Activated CD4-positive, alpha-beta T cell treated with anti-CD3 and anti-CD28 coated beads, Interleukin-2, Interleukin-4, amounts not matched to agents 100 ng/mL and 50 ng/mL, durations not matched to agents 16 hours and 8 hours (primary cell): ENCODE data around the gene MYRIP.
"Not testable (repeated sequence)": the region's sequence is repeated elsewhere in the genome, so short reads cannot be mapped to it uniquely, and the experiment has no call there.

ENCODE experiments used
- DNase-seq: peaks from one replicate; pipeline ENCODE4 v3.0.0-alpha.2; 2020; ENCODE audit warnings: low spot score

MYRIP gene

DNA sequence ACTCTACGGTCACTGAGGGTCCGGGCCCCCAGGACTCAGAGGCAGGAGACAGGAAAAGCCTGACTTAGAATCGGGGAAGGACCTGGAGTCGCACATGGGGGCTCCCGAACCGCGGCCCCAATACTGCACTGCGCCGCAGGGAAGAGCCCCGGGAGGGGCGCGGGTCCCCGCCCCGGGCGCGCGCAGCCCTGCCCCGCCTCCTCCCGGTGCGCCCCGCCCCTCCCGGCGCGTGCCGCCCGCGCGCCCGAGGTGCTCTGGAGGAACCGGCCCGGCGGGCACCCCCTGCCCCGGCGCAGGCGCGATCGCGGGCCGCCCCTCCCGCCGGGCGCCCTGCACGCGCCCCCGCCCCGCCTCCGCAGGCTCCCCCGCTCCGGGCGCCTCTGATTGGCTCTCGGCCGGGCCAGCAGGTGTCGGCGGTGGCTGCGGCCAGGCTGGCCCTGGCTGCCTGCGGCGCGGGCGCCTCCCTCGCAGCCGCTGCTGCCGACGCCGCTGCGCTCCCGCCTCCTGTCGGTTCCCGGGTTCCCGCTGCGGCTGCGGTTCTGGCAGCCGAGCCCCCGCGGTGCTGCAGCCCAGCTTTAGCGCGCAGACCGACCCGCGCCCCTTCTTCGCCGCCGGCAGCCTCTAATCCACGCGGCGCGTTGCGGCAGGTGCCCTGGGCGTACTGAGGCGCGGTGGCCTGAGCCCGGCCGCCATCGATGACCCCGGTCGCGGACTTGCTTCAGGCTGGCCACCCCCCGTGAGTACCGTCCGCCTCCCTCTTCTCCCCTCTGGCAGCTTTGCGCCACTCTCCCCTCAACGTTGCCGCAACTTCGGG lies at the start of gene MYRIP:
TSS of gene MYRIP (plus strand) at position 429 of the 814 bp plus-strand sequence. CDS start 91,208 bp downstream, outside the sequence.
- no peak for DNase-seq

DNA sequence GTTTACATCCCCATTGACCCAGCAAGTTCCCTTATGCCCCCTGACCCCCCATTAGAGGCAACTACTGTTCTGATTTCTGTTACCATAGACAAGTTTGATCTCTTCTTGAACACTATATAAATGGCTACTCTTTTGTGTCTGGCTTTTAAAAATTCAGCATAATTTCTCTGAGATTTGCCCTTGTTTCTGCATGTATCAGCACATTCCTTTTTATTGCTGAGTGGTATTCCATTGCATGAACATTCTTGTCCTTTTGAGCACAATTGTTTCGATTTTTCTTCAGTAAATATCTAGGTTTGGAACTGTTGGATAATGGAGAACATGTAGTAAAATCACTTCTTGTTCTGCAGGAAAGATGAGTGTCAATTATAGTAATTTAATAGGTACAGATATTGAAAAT lies 49.1 kb upstream of the MYRIP start:
- DNase-seq, result no peak

- DNase-seq, result no peak
These were observed 46.8 kb upstream of the MYRIP start for GRCh38 chr3:39762537-39763070.

- no peak for DNase-seq
These were observed 46.0 kb upstream of the MYRIP start for GRCh38 chr3:39763390-39763789.

DNA sequence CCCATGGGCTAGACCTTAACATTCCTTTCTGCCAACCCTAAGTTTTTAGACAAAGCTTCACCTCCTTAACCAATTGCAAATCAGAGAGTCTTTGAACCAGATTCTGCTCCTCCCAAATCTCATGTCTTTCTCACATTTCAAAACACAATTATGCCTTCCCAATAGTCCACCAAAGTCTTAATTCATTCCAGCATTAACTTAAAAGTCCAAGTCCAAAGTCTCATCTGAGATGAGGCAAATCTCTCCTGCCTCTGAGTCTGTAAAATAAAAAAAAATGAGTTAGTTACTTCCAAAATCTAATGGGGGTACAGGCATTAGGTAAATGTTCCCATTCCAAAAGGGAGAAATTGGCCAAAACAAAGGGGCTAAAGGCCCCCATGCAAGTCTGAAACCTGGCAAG lies 43.8 kb upstream of the MYRIP start:
- no peak for DNase-seq

- DNase-seq, result no peak
These were observed 43.0 kb upstream of the MYRIP start for GRCh38 chr3:39766433-39766832.

DNA sequence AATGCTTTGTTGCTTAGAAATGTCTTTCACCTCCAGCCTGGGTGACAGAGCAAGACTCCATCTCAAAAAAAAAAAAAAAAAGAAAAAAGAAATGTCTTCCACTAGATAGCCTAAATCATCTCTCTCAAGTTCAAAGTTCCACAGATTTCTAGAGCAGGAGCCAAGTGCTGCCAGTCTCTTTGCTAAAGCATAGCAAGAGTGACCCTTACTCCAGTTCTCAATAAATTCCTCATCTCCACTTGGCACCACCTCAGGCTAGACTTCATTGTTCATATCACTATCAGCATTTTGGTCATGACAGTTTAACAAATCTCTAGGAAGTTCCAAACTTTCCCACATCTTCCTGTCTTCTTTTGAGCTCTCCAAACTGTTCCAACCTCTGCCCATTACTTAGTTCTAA lies 42.5 kb upstream of the MYRIP start:
- not testable (repeated sequence) for DNase-seq

- not testable (repeated sequence) for DNase-seq
These were observed 31.2 kb upstream of the MYRIP start for GRCh38 chr3:39778168-39778567.

DNA sequence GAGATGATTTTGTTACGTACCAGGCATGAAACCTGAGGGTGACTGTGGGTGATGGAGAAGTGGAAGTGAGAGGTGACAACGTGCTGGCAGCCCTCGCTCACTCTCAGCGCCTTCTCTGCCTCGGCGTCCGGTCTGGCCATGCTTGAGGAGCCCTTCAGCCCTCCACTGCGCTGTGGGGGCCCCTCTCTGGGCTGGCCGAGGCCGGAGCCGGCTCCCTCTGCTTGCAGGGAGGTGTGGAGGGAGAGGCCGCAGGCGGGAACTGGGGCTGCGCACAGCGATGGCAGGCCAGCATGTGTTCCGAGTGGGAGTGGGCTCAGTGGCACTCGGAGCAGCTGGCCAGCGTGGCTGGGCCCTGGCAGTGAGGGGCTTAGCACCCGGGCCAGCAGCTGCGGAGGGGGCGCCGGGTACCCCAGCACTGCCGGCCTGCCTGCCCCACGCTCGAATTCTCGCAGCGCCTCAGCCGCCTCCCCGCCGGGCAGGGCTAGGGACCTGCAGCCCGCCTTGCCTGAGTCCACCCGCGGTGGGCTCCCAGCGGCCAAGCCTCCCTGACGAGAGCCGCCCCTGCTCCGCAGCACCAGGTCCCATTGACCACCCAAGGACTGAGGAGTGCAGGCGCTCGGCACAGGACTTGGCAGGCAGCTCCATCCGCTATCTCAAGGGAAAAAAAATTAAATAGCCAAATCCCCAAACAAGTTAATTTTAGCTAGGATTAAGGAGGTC lies 29.7 kb upstream of the MYRIP start:
- DNase-seq, result no peak

GRCh38 chr3:39780352-39780751 lies 29.1 kb upstream of the MYRIP start:
- no peak for DNase-seq

GRCh38 chr3:39781025-39781424 lies 28.4 kb upstream of the MYRIP start:
- no peak for DNase-seq

DNA sequence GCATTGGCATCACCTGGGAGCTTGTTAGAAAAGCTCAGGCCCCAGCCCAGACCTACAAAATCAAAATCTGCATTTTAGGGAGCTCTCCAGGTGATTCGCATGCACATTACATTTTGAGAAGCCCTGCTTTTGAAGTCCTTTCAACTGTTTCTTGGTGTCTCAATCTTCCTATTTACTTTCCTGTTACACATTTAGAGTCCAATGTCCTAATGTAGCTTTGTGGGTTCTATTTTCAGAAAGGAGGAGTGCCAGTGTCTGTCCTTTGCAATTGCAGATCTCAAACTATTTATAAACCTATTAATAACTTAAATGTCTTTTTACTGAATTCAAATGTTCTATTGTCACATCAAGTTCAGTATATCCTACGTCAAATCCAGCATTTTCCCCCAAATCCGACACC lies 27.8 kb upstream of the MYRIP start:
- DNase-seq, result no peak

DNA sequence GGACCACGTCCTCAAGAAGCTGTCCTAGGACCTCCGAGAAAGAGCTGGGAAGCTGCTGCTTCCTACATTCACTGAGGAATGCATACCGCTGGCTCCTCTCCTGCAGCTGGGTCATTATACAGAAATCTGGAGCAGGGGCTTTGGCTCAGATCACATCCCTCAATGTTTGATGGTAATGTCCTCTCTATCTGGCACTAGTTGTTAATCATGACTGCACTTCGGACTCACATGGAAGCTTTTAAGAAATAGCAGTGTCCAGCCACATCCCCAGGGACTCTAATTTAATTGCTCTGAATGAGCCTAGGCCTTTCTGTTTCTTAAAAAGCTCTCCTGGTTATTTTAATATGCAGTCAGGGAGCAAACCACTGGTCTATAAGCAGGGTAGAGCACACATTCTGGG lies 25.7 kb upstream of the MYRIP start:
- no peak for DNase-seq

- no peak for DNase-seq
These were observed 24.5 kb upstream of the MYRIP start for GRCh38 chr3:39784922-39785321.

DNA sequence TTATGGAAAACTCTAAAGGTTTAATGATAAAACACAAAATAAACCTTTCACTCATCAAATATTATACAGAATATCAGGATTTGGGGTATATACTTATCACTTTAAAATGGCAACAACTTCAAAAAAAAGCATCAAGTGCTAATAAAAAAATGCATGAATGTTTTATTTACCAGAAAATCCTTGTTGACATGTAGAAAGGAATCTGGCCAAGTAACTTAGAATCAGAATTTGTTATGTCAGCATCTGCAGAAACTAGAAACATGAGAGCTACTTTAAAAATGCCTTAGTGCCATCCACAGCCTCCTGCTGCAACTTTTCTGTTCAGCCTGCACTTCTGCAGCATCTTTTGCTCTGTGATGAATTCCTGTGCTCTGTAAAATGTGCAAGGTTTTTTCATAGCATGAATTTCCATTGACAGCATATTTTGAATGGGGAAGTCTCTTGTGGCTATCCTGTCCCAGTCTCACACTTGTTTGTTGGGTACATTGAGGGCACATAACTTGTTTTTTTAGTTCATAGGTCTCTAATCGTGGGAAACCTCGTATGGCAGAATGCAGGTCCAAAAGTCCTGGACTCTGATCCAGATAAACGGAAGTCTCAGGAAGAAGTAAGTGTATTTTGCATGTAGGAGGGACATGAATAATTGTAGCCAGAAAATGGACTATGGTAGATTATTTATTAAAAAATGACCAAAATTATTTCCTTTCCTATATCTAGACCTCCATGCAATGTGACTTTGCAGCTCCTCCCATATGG lies 21.1 kb upstream of the MYRIP start:
- DNase-seq, result no peak

- no peak for DNase-seq
These were observed 17.8 kb upstream of the MYRIP start for GRCh38 chr3:39791603-39792002.

DNA sequence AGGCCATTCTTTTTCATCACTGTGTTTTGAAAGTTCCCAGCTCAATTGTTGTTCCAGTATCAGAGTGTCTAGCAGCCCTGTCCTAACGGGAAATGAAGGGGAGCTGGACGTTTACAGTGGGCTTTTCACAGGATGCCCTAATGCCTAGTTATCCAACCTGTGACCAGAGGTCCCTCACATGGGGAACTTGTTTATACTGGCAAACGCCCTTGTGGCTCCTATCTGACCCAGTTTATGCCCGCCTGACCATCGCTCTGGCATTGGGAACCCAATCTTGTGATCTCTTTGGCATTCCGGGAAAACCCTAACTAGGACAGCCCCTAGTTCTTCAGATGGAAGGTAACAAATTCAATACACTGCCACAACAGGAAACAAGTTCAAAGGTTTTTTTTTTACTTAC lies 14.5 kb upstream of the MYRIP start:
- no peak for DNase-seq

GRCh38 chr3:39801216-39801615 lies 8.2 kb upstream of the MYRIP start:
- no peak for DNase-seq

GRCh38 chr3:39802486-39802885 lies 6.9 kb upstream of the MYRIP start:
- not testable (repeated sequence) for DNase-seq

DNA sequence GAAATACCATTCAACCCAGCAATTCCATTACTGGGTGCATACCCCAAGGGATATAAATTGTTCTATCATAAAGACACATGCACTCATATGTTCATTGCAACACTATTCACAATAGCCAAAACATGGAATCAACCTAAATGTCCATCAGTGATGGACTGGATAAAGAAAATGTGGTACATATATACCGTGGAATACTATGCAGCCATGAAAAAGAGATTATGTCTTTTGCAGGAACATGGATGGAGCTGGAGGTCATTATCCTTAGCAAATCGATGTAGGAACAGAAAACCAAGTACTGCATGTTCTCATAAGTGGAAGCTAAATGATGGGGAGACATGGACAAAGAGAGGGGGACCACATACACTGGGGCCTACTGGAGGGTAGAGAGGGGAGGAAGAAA lies 5.5 kb upstream of the MYRIP start:
- no peak for DNase-seq

GRCh38 chr3:39804951-39805350 lies 4.5 kb upstream of the MYRIP start:
- no peak for DNase-seq

GRCh38 chr3:39805650-39806049 lies 3.8 kb upstream of the MYRIP start:
- DNase-seq, result no peak

DNA sequence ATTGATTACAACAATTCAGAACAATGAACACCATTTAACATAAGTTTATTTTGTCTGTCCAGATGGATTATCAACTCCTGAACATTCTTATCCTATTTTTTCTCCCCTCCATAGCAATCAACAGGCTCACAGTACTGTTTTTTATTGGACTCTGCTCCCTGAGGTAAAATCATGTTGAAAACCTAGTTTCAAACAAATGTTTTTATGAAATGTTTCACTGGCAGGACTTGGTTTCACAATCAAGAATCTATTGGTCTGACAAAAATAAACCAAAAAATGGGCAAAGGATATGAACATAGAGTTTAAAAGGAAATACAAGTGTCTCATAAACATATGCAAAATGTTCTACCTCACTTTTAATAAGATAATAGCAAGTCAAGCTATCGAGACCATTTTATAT lies 2.6 kb upstream of the MYRIP start:
- DNase-seq, result no peak
